ACC112 (cell line): Measurements from ENCODE around the gene TOMM40L.
A peak's percentile ranks its signal among the peaks of the same experiment; 100 is the strongest.

Experiments used
- H2AFZ ChIP-seq: fragments of 200-600 bp; sonication (generic); one replicate; pipeline ENCODE4 v1.6.0; 2017; ENCODE audit warnings: antibody characterized with exemption, low read length; ENCODE audit not compliant: unreplicated experiment
- H3K27ac ChIP-seq: fragments of 200-600 bp; sonication (generic); 2 replicates; pipeline ENCODE4 v1.5.1; 2014; ENCODE audit warnings: low read depth, mild to moderate bottlenecking, antibody characterized with exemption, low read length, moderate library complexity
- H3K27me3 ChIP-seq: fragments of 200-600 bp; sonication (generic); 2 replicates; pipeline ENCODE4 v1.6.1; 2014; ENCODE audit warnings: mild to moderate bottlenecking, antibody characterized with exemption, low read length, moderate library complexity, mixed read lengths; ENCODE audit not compliant: insufficient read depth
- H3K36me3 ChIP-seq: fragments of 200-600 bp; sonication (generic); 2 replicates; pipeline ENCODE4 v1.6.1; 2016; ENCODE audit warnings: mild to moderate bottlenecking, antibody characterized with exemption, low read length, moderate library complexity, mixed read lengths; ENCODE audit not compliant: insufficient read depth
- H3K4me1 ChIP-seq: fragments of 200-600 bp; sonication (generic); one replicate; pipeline ENCODE4 v1.6.1; 2016; ENCODE audit warnings: low read length, mixed read lengths; ENCODE audit not compliant: insufficient read depth, unreplicated experiment, control insufficient read depth
- H3K4me3 ChIP-seq: fragments of 200-600 bp; sonication (generic); 2 replicates; pipeline ENCODE4 v1.5.1; 2014; ENCODE audit warnings: mild to moderate bottlenecking, low read depth, low read length
- H3K79me2 ChIP-seq: fragments of 200-600 bp; sonication (generic); one replicate; pipeline ENCODE4 v1.6.0; 2016; ENCODE audit warnings: low read length; ENCODE audit not compliant: control insufficient read depth, unreplicated experiment, insufficient read depth

Gene TOMM40L

GRCh38 chr1:161197560-161198193 is 28.2 kb upstream of the TOMM40L start:
- Histone ChIP-seq H3K27ac (peak overlapping the region; percentile 99), H3K4me1 (peaks cover 71% of the 10 kb centered on the region), H3K4me3 (peak overlapping the region; percentile 87), H2AFZ (peak overlapping the region; percentile 71), H3K36me3 (no peaks in the 10 kb centered on the region; the same call in 1 of the 2 replicates), H3K27me3 (no peaks in the 10 kb centered on the region), H3K79me2 (peaks cover 27% of the 10 kb centered on the region)

GRCh38 chr1:161198194-161198896 is 27.5 kb upstream of the TOMM40L start:
- Histone ChIP-seq H3K4me3 (peak overlapping the region; percentile 87), H3K4me1 (peaks cover 75% of the 10 kb centered on the region), H3K79me2 (peaks cover 34% of the 10 kb centered on the region), H3K36me3 (no peaks in the 10 kb centered on the region; the same call in 1 of the 2 replicates), H3K27ac (peak overlapping the region; percentile 99), H3K27me3 (no peaks in the 10 kb centered on the region), H2AFZ (no peak overlapping the region)

GRCh38 chr1:161198897-161199431 is 26.9 kb upstream of the TOMM40L start, which contains the start of gene ADAMTS4:
TSS of gene ADAMTS4 (minus strand) at chr1:161199054. CDS start at chr1:161198627, 427 bp downstream.
- Histone ChIP-seq H2AFZ (peak within 1 kb of the TSS; percentile 63), H3K4me1 (peaks cover 75% of the 10 kb centered on the region), H3K79me2 (peaks cover 40% of the 10 kb centered on the region), H3K27me3 (no peaks in the 10 kb centered on the region), H3K36me3 (peaks cover 6% of the 10 kb centered on the region; the same call in 1 of the 2 replicates), H3K4me3 (peak within 1 kb of the TSS; percentile 87), H3K27ac (peak within 1 kb of the TSS; percentile 99)

GRCh38 chr1:161199506-161200139 is 26.2 kb upstream of the TOMM40L start:
- Histone ChIP-seq H3K79me2 (peaks cover 46% of the 10 kb centered on the region), H2AFZ (peak overlapping the region; percentile 63), H3K27ac (peak overlapping the region; percentile 99)

GRCh38 chr1:161200421-161200991 is 25.4 kb upstream of the TOMM40L start:
- H3K36me3 ChIP-seq: peaks cover 11% of the 10 kb centered on the region; the same call in 1 of the 2 replicates
- H3K4me3 ChIP-seq: no peak overlapping the region
- H2AFZ ChIP-seq: no peak overlapping the region
- peak overlapping the region; percentile 99 for H3K27ac ChIP-seq
- peaks cover 52% of the 10 kb centered on the region for H3K79me2 ChIP-seq
- H3K27me3 ChIP-seq: no peaks in the 10 kb centered on the region
- peaks cover 70% of the 10 kb centered on the region for H3K4me1 ChIP-seq

More at GRCh38 chr1:161199506-161200139, 26.2 kb upstream of the TOMM40L start:
- Histone ChIP-seq H3K4me1 (peaks cover 74% of the 10 kb centered on the region), H3K36me3 (peaks cover 11% of the 10 kb centered on the region; the same call in 1 of the 2 replicates), H3K4me3 (peak overlapping the region; percentile 55), H3K27me3 (no peaks in the 10 kb centered on the region)

- peak overlapping the region; percentile 99 for H3K27ac ChIP-seq
- no peaks in the 10 kb centered on the region for H3K27me3 ChIP-seq
- H3K4me3 ChIP-seq: peak overlapping the region; percentile 95
- peak overlapping the region; percentile 64 for H2AFZ ChIP-seq
- peaks cover 54% of the 10 kb centered on the region for H3K79me2 ChIP-seq
- H3K36me3 ChIP-seq: peaks cover 11% of the 10 kb centered on the region; the same call in 1 of the 2 replicates
- H3K4me1 ChIP-seq: peaks cover 69% of the 10 kb centered on the region
These were observed 24.6 kb upstream of the TOMM40L start for GRCh38 chr1:161200992-161201835.

GRCh38 chr1:161201836-161202712 is 23.8 kb upstream of the TOMM40L start, which contains the start of gene NDUFS2:
TSS of gene NDUFS2 (plus strand) at chr1:161202367. CDS start at chr1:161202386, 19 bp downstream.
- Histone ChIP-seq H2AFZ (peak within 1 kb of the TSS; percentile 64), H3K27ac (peak within 1 kb of the TSS; percentile 99), H3K4me1 (peaks cover 69% of the 10 kb centered on the region), H3K79me2 (peaks cover 45% of the 10 kb centered on the region), H3K27me3 (no peaks in the 10 kb centered on the region), H3K4me3 (peak within 1 kb of the TSS; percentile 95), H3K36me3 (peaks cover 11% of the 10 kb centered on the region; the same call in 1 of the 2 replicates)

- Histone ChIP-seq H3K27ac (peak overlapping the region; percentile 84), H3K27me3 (no peaks in the 10 kb centered on the region), H3K4me1 (peaks cover 34% of the 10 kb centered on the region), H3K4me3 (no peak overlapping the region), H3K79me2 (peaks cover 36% of the 10 kb centered on the region), H3K36me3 (peaks cover 22% of the 10 kb centered on the region), H2AFZ (no peak overlapping the region)
These were observed 19.3 kb upstream of the TOMM40L start for GRCh38 chr1:161206411-161207140.
